Mesenchymal stem cell (in vitro differentiated cells and primary cell): ENCODE measurements around the gene ZNF385C.

Experiments
- DNase-seq: peaks from one replicate; pipeline ENCODE4 v3.0.0-alpha.2; 2013
- H2AFZ ChIP-seq: one replicate; pipeline ENCODE4 v1.6.1; 2013; ENCODE audit warnings: low read depth, mild to moderate bottlenecking, control low read depth, inconsistent platforms, low read length, moderate library complexity
- H2AK5ac ChIP-seq: 2 replicates; pipeline ENCODE4 v1.6.1; 2013; ENCODE audit warnings: low read length, moderate library complexity, mild to moderate bottlenecking, inconsistent platforms; ENCODE audit not compliant: severe bottlenecking
- H2BK120ac ChIP-seq: one replicate; pipeline ENCODE4 v1.6.1; 2013; ENCODE audit warnings: low read depth, mild to moderate bottlenecking, inconsistent platforms, low read length, moderate library complexity
- H2BK12ac ChIP-seq, 2 experiments: one replicate each; pipeline ENCODE4 v1.6.1; 2013; ENCODE audit warnings: inconsistent platforms in 2 of 2, low read length in 2 of 2, mild to moderate bottlenecking in 2 of 2, moderate library complexity in 2 of 2, control low read depth in 1 of 2
- H2BK15ac ChIP-seq: one replicate; pipeline ENCODE4 v1.6.1; 2013; ENCODE audit warnings: mild to moderate bottlenecking, low read depth, inconsistent platforms; ENCODE audit not compliant: poor library complexity, severe bottlenecking
- H2BK5ac ChIP-seq: 2 replicates; pipeline ENCODE4 v1.6.1; 2013; ENCODE audit warnings: low read depth, mild to moderate bottlenecking, low read length, control low read depth, inconsistent platforms; ENCODE audit not compliant: poor library complexity, severe bottlenecking
- H3K14ac ChIP-seq, 2 experiments: one replicate each; pipeline ENCODE4 v1.6.1; 2013; ENCODE audit warnings: inconsistent platforms in 2 of 2, low read length in 2 of 2, control low read depth in 1 of 2, mild to moderate bottlenecking in 1 of 2, moderate library complexity in 1 of 2
- H3K18ac ChIP-seq, 2 experiments: one replicate each; pipeline ENCODE4 v1.6.1; 2013; ENCODE audit warnings: inconsistent platforms in 2 of 2, low read length in 2 of 2, control low read depth in 1 of 2, low read depth in 1 of 2, mild to moderate bottlenecking in 1 of 2
- H3K23ac ChIP-seq, 2 experiments: one replicate each; pipeline ENCODE4 v1.6.1; 2013; ENCODE audit warnings: inconsistent platforms in 2 of 2, low read length in 2 of 2, mild to moderate bottlenecking in 2 of 2, moderate library complexity in 2 of 2, control low read depth in 1 of 2
- H3K27ac ChIP-seq: 2 replicates; pipeline ENCODE4 v1.5.1; 2013; ENCODE audit warnings: mild to moderate bottlenecking, moderate library complexity, low read length, control low read depth, inconsistent platforms; ENCODE audit not compliant: poor library complexity, severe bottlenecking
- H3K27me3 ChIP-seq, 2 experiments: 2 replicates each; pipeline versions ENCODE4 v1.6.1 to v1.7.0; 2013; ENCODE audit warnings: low read length in 2 of 2, mild to moderate bottlenecking in 2 of 2, moderate library complexity in 2 of 2, control low read depth in 1 of 2, inconsistent platforms in 1 of 2; ENCODE audit not compliant: control insufficient read depth in 1 of 2, insufficient read depth in 1 of 2
- H3K36me3 ChIP-seq, 2 experiments: 2 replicates each; pipeline versions ENCODE4 v1.6.1 to v1.7.0; 2013; ENCODE audit warnings: low read length in 2 of 2, control low read depth in 1 of 2, inconsistent platforms in 1 of 2, low read depth in 1 of 2, mild to moderate bottlenecking in 1 of 2; ENCODE audit not compliant: insufficient read depth in 2 of 2, control insufficient read depth in 1 of 2
- H3K4ac ChIP-seq, 2 experiments: one replicate each; pipeline ENCODE4 v1.6.1; 2013; ENCODE audit warnings: inconsistent platforms in 2 of 2, low read length in 2 of 2, mild to moderate bottlenecking in 2 of 2, moderate library complexity in 2 of 2, control low read depth in 1 of 2, low read depth in 1 of 2
- H3K4me1 ChIP-seq: 2 replicates; pipeline ENCODE4 v1.6.1; 2013; ENCODE audit warnings: low read depth, low read length, control low read depth; ENCODE audit not compliant: control insufficient read depth, insufficient read depth
- H3K4me2 ChIP-seq: 2 replicates; pipeline ENCODE4 v1.6.1; 2013; ENCODE audit warnings: low read length, mild to moderate bottlenecking, inconsistent platforms; ENCODE audit not compliant: poor library complexity, severe bottlenecking
- H3K4me3 ChIP-seq, 2 experiments: 2 replicates each; pipeline versions ENCODE4 v1.5.1 to v1.7.0; 2013; ENCODE audit warnings: low read length in 2 of 2, mild to moderate bottlenecking in 2 of 2, control low read depth in 1 of 2, low read depth in 1 of 2; ENCODE audit not compliant: insufficient read depth in 1 of 2
- H3K79me1 ChIP-seq: replicated peaks from 2 replicates; pipeline ENCODE4 v1.6.1; 2013; ENCODE audit warnings: mild to moderate bottlenecking, control low read depth, low read length, inconsistent platforms; ENCODE audit not compliant: poor library complexity, severe bottlenecking
- H3K9ac ChIP-seq: 2 replicates; pipeline ENCODE4 v1.7.0; 2013; ENCODE audit warnings: mild to moderate bottlenecking, low read length, moderate library complexity
- H3K9me3 ChIP-seq: 2 replicates; pipeline ENCODE4 v1.7.0; 2013; ENCODE audit warnings: mild to moderate bottlenecking, low read length; ENCODE audit not compliant: control insufficient read depth
- H4K8ac ChIP-seq: one replicate; pipeline ENCODE4 v1.6.1; 2013; ENCODE audit warnings: inconsistent platforms, mild to moderate bottlenecking, low read length, moderate library complexity
- H4K91ac ChIP-seq: one replicate; pipeline ENCODE4 v1.6.1; 2013; ENCODE audit warnings: mild to moderate bottlenecking, low read length, inconsistent platforms
- WGBS: methylation state at CpG from one replicate; pipeline ENCODE4 v1.1.7; 2013; ENCODE audit warnings: mixed read lengths; 5-methylcytosine and 5-hydroxymethylcytosine counted together

ZNF385C gene

GRCh38 chr17:42117397-42118125 lies 19.3 kb upstream of the ZNF385C start:
- H4K91ac ChIP-seq, result peak overlapping the region; percentile 11
- H2AFZ ChIP-seq, result no peak overlapping the region
- H2BK120ac ChIP-seq, result no peak overlapping the region
- H3K27ac ChIP-seq, result no peak overlapping the region
- H3K27me3 ChIP-seq, result no peaks in the 10 kb centered on the region
- H3K4ac ChIP-seq, result no peak overlapping the region
- peaks cover 42 to 73% of the 10 kb centered on the region in 2 experiments for H3K36me3 ChIP-seq
- H2BK5ac ChIP-seq, result no peak overlapping the region
- no peak overlapping the region for H3K18ac ChIP-seq
- H3K14ac ChIP-seq, result no peak overlapping the region
- peaks cover 11% of the 10 kb centered on the region for H3K4me1 ChIP-seq
- no peak for DNase-seq
- H3K9ac ChIP-seq, result no peak overlapping the region
- H2BK12ac ChIP-seq, result no peak overlapping the region
- no peak overlapping the region for H4K8ac ChIP-seq
- no peak overlapping the region for H2BK15ac ChIP-seq
- WGBS, result 94% methylated on average over 30 of the region's 30 CpGs
- H3K4me3 ChIP-seq, result no peak overlapping the region
- H3K4me2 ChIP-seq, result no peak overlapping the region
- no peaks in the 10 kb centered on the region for H3K9me3 ChIP-seq
- H3K23ac ChIP-seq, result no peak overlapping the region
- H2AK5ac ChIP-seq, result no peak overlapping the region
- peaks cover 9% of the 10 kb centered on the region for H3K79me1 ChIP-seq

- H2BK12ac ChIP-seq, result no peak overlapping the region
- no peak overlapping the region for H4K91ac ChIP-seq
- peaks cover 9% of the 10 kb centered on the region for H3K79me1 ChIP-seq
- H3K4ac ChIP-seq, result no peak overlapping the region
- peaks cover 42 to 67% of the 10 kb centered on the region in 2 experiments for H3K36me3 ChIP-seq
- H3K4me3 ChIP-seq, result no peak overlapping the region
- peak; percentile 83 for DNase-seq
- no peak overlapping the region for H2AFZ ChIP-seq
- no peak overlapping the region for H2BK5ac ChIP-seq
- H3K4me1 ChIP-seq, result peaks cover 13% of the 10 kb centered on the region
- H2BK120ac ChIP-seq, result no peak overlapping the region
- no peaks in the 10 kb centered on the region for H3K27me3 ChIP-seq
- H3K9ac ChIP-seq, result no peak overlapping the region
- H3K14ac ChIP-seq, result no peak overlapping the region
- no peak overlapping the region for H3K18ac ChIP-seq
- no peaks in the 10 kb centered on the region for H3K9me3 ChIP-seq
- H2BK15ac ChIP-seq, result no peak overlapping the region
- no peak overlapping the region for H3K27ac ChIP-seq
- no peak overlapping the region for H3K4me2 ChIP-seq
- no peak overlapping the region for H3K23ac ChIP-seq
- 60% methylated on average over 18 of the region's 18 CpGs for WGBS
- H2AK5ac ChIP-seq, result no peak overlapping the region
- no peak overlapping the region for H4K8ac ChIP-seq
Observed at GRCh38 chr17:42116705-42117396, 18.6 kb upstream of the ZNF385C start.

- Histone ChIP-seq H3K9me3 (no peaks in the 10 kb centered on the region), H3K4me2 (no peak overlapping the region), H3K23ac (no peak overlapping the region), H3K18ac (no peak overlapping the region), H3K9ac (no peak overlapping the region), H3K14ac (no peak overlapping the region), H3K27me3 (no peaks in the 10 kb centered on the region), H3K36me3 (peaks cover 46 to 59% of the 10 kb centered on the region in 2 experiments), H3K4me3 (no peak overlapping the region), H3K4ac (no peak overlapping the region), H4K8ac (no peak overlapping the region), H3K27ac (no peak overlapping the region), H3K4me1 (peaks cover 9% of the 10 kb centered on the region), H2BK15ac (peak overlapping the region; percentile 1), H2AFZ (no peak overlapping the region), H4K91ac (no peak overlapping the region), H3K79me1 (peaks cover under 1% of the 10 kb centered on the region), H2BK5ac (no peak overlapping the region), H2AK5ac (no peak overlapping the region), H2BK12ac (no peak overlapping the region), H2BK120ac (no peak overlapping the region)
- DNase-seq, result no peak
- 90% methylated on average over 3 of the region's 9 CpGs for WGBS
Observed at GRCh38 chr17:42114118-42114517, 15.8 kb upstream of the ZNF385C start.

GRCh38 chr17:42113293-42114069 lies 15.2 kb upstream of the ZNF385C start:
- no peak overlapping the region for H4K8ac ChIP-seq
- H2AK5ac ChIP-seq, result no peak overlapping the region
- H3K4me3 ChIP-seq, result peak overlapping the region in 1 of 2 experiments; percentile 92
- no peak overlapping the region for H3K14ac ChIP-seq
- 95% methylated on average over 28 of the region's 28 CpGs for WGBS
- peak overlapping the region; percentile 37 for H2BK15ac ChIP-seq
- no peak overlapping the region for H3K18ac ChIP-seq
- H3K9me3 ChIP-seq, result no peaks in the 10 kb centered on the region
- no peaks in the 10 kb centered on the region for H3K79me1 ChIP-seq
- no peaks in the 10 kb centered on the region for H3K27me3 ChIP-seq
- H2BK12ac ChIP-seq, result peak overlapping the region in 1 of 2 experiments; percentile 10
- no peak overlapping the region for H3K4me2 ChIP-seq
- H3K4ac ChIP-seq, result no peak overlapping the region
- no peak overlapping the region for H2AFZ ChIP-seq
- DNase-seq, result no peak
- H4K91ac ChIP-seq, result peak overlapping the region; percentile 16
- H3K23ac ChIP-seq, result no peak overlapping the region
- no peak overlapping the region for H3K27ac ChIP-seq
- peaks cover 10% of the 10 kb centered on the region for H3K4me1 ChIP-seq
- H3K36me3 ChIP-seq, result peaks cover 46 to 56% of the 10 kb centered on the region in 2 experiments
- no peak overlapping the region for H2BK5ac ChIP-seq
- peak overlapping the region; percentile 99 for H3K9ac ChIP-seq
- no peak overlapping the region for H2BK120ac ChIP-seq
